ENCODE measurements around the gene ITGAE.

Gene ITGAE

GRCh38 chr17:3768341-3768740, 32.6 kb downstream of the ITGAE start:
- no peak for ATAC-seq
- TF ChIP-seq TOX (CRISPR knock-in tag; IDR thresholded peaks at IDR 0.05; ENCODE audit: borderline replicate concordance) (no peak), ZFP3 (CRISPR knock-in tag; IDR thresholded peaks at IDR 0.05) (no peak), ZFP30 (CRISPR knock-in tag; IDR thresholded peaks at IDR 0.05) (no peak), GLIS3 (CRISPR knock-in tag; IDR thresholded peaks at IDR 0.05) (no peak), TCF4 (CRISPR knock-in tag; IDR thresholded peaks at IDR 0.05; ENCODE audit: borderline replicate concordance) (no peak), BACH2 (CRISPR knock-in tag; IDR thresholded peaks at IDR 0.05; ENCODE audit: borderline replicate concordance) (no peak), POU6F1 (CRISPR knock-in tag; IDR thresholded peaks at IDR 0.05; ENCODE audit: borderline replicate concordance, low read depth) (no peak), CSRNP3 (CRISPR knock-in tag; IDR thresholded peaks at IDR 0.05) (no peak), ZC3H10 (CRISPR knock-in tag; IDR thresholded peaks at IDR 0.05) (no peak), ARNTL (CRISPR knock-in tag; IDR thresholded peaks at IDR 0.05; ENCODE audit: borderline replicate concordance, low read depth) (no peak), PATZ1 (CRISPR knock-in tag; IDR thresholded peaks at IDR 0.05; ENCODE audit: borderline replicate concordance) (no peak), RARB (CRISPR knock-in tag; IDR thresholded peaks at IDR 0.05) (no peak), ZNF565 (CRISPR knock-in tag; conservative IDR thresholded peaks at IDR 0.05; ENCODE audit: low read depth) (no peak), TSHZ2 (CRISPR knock-in tag; IDR thresholded peaks at IDR 0.05) (no peak), PPARA (CRISPR knock-in tag; IDR thresholded peaks at IDR 0.05; ENCODE audit: borderline replicate concordance) (no peak), ZNF8 (CRISPR knock-in tag; IDR thresholded peaks at IDR 0.05) (no peak), CSDC2 (CRISPR knock-in tag; IDR thresholded peaks at IDR 0.05) (no peak)

- TF ChIP-seq CSRNP3 (CRISPR knock-in tag; IDR thresholded peaks at IDR 0.05) (no peak), TCF4 (CRISPR knock-in tag; IDR thresholded peaks at IDR 0.05; ENCODE audit: borderline replicate concordance) (no peak)
- ATAC-seq, result no peak
Measured at GRCh38 chr17:3766779-3767178, 34.2 kb downstream of the ITGAE start.

GRCh38 chr17:3765981-3766380, 35.0 kb downstream of the ITGAE start:
- no peak for ATAC-seq

More at GRCh38 chr17:3765981-3766380, 35.0 kb downstream of the ITGAE start:
- TF ChIP-seq RARB (CRISPR knock-in tag; IDR thresholded peaks at IDR 0.05), result no peak
- no peak for TF ChIP-seq POU6F1 (CRISPR knock-in tag; IDR thresholded peaks at IDR 0.05; ENCODE audit: borderline replicate concordance, low read depth)
- TF ChIP-seq ISL1 (CRISPR knock-in tag; IDR thresholded peaks at IDR 0.05), result no peak
- TF ChIP-seq CSRNP3 (CRISPR knock-in tag; IDR thresholded peaks at IDR 0.05), result no peak
- TF ChIP-seq ZFP3 (CRISPR knock-in tag; IDR thresholded peaks at IDR 0.05), result no peak
- TF ChIP-seq ARNTL (CRISPR knock-in tag; IDR thresholded peaks at IDR 0.05; ENCODE audit: borderline replicate concordance, low read depth), result no peak
- no peak for TF ChIP-seq ZNF8 (CRISPR knock-in tag; IDR thresholded peaks at IDR 0.05)
- no peak for TF ChIP-seq ZFP30 (CRISPR knock-in tag; IDR thresholded peaks at IDR 0.05)
- TF ChIP-seq ZC3H10 (CRISPR knock-in tag; IDR thresholded peaks at IDR 0.05), result no peak
- no peak for TF ChIP-seq CSDC2 (CRISPR knock-in tag; IDR thresholded peaks at IDR 0.05)
- TF ChIP-seq ZNF70 (CRISPR knock-in tag; IDR thresholded peaks at IDR 0.05), result no peak
- TF ChIP-seq ZNF565 (CRISPR knock-in tag; conservative IDR thresholded peaks at IDR 0.05; ENCODE audit: low read depth), result no peak
- no peak for TF ChIP-seq CREB5 (CRISPR knock-in tag; IDR thresholded peaks at IDR 0.05; ENCODE audit: low read depth)
- TF ChIP-seq GLIS3 (CRISPR knock-in tag; IDR thresholded peaks at IDR 0.05), result no peak
- no peak for TF ChIP-seq SNAI2 (CRISPR knock-in tag; IDR thresholded peaks at IDR 0.05)
- TF ChIP-seq BACH2 (CRISPR knock-in tag; IDR thresholded peaks at IDR 0.05; ENCODE audit: borderline replicate concordance), result no peak
- TF ChIP-seq PPARA (CRISPR knock-in tag; IDR thresholded peaks at IDR 0.05; ENCODE audit: borderline replicate concordance), result no peak
- no peak for TF ChIP-seq OSR1 (CRISPR knock-in tag; IDR thresholded peaks at IDR 0.05)
- TF ChIP-seq ESRRG (CRISPR knock-in tag; IDR thresholded peaks at IDR 0.05), result no peak
